ENCODE measurements around the gene VPS45.

VPS45 gene

DNA sequence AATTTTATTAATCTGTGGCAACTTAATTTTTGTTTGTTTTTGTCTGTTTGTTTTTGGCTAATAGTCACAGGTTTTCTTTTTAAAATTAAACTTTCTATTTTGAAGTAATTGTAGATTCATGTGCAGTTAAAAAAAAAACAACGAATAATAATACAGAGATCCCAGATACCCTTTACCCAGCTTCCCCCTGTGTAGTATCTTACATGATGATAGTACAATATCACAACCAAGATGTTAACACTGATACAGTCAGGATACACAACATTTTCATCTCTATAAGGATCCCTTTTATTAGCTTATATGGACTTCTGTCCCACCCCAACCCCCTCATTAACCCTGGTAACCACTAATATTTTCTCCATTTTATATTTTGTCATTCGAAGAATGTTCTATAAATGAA is 5.9 kb downstream of the VPS45 start:
- H3K9me3 ChIP-seq (ENCODE audit: insufficient read depth, low read depth, low read length): no peaks in the 10 kb centered on the region
- H3K4me3 ChIP-seq (ENCODE audit: low read length): no peak overlapping the region
- H3K4me1 ChIP-seq (ENCODE audit: insufficient read depth, low read length): peaks cover under 1% of the 10 kb centered on the region; the same call in 1 of the 2 replicates
- H3K27ac ChIP-seq (ENCODE audit: low read length): no peak overlapping the region
- H3K36me3 ChIP-seq (ENCODE audit: insufficient read depth, low read depth, low read length): peaks cover 56% of the 10 kb centered on the region
- H3K9ac ChIP-seq (ENCODE audit: low read depth, low read length): no peak overlapping the region
- H3K27me3 ChIP-seq (ENCODE audit: insufficient read depth, low read length): no peaks in the 10 kb centered on the region

DNA sequence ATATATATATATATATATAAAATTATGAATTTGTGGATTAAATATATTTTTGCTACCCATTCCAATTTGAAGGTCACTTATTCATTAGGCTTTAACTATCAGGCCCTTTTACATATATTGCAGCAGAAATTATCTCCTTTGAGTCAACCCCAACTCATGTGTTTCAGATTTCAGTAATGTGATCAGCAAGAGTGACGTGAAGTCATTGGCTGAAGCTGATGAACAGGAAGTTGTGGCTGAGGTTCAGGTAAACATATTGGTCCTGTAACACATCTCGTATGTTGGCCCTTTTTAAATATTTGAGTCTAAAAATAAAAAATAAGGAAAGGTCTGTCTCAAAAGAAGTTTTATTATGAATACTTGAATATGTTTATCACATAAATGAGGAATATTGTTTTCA is 8.5 kb downstream of the VPS45 start:
- no peak overlapping the region for H3K27ac ChIP-seq (ENCODE audit: low read length)
- no peak overlapping the region for H3K9ac ChIP-seq (ENCODE audit: low read depth, low read length)
- H3K36me3 ChIP-seq (ENCODE audit: insufficient read depth, low read depth, low read length): peaks cover 58% of the 10 kb centered on the region
- H3K4me3 ChIP-seq (ENCODE audit: low read length): no peak overlapping the region
- no peaks in the 10 kb centered on the region for H3K9me3 ChIP-seq (ENCODE audit: insufficient read depth, low read depth, low read length)
- H3K4me1 ChIP-seq (ENCODE audit: insufficient read depth, low read length): no peaks in the 10 kb centered on the region
- no peaks in the 10 kb centered on the region for H3K27me3 ChIP-seq (ENCODE audit: insufficient read depth, low read length)

DNA sequence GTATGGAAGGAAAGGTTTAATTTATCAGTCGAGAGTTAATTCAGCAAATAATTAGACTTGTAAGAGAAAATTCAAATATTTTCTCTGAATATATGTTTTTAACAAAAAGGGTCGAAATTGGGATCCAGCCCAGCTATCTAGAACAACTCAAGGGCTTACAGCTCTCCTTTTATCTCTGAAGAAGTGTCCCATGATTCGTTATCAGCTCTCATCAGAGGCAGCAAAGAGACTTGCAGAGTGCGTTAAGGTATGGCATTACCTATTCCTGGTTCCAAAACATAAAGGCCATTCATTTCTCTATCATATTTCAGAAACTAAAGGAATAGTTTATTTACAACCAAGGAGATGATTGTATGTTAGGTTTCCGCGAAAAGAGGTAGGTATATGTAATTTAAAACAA is 9.4 kb downstream of the VPS45 start:
- H3K27me3 ChIP-seq (ENCODE audit: insufficient read depth, low read length): no peaks in the 10 kb centered on the region
- no peak overlapping the region for H3K9ac ChIP-seq (ENCODE audit: low read depth, low read length)
- H3K27ac ChIP-seq (ENCODE audit: low read length): no peak overlapping the region
- peaks cover 65% of the 10 kb centered on the region for H3K36me3 ChIP-seq (ENCODE audit: insufficient read depth, low read depth, low read length)
- H3K4me1 ChIP-seq (ENCODE audit: insufficient read depth, low read length): no peaks in the 10 kb centered on the region
- H3K9me3 ChIP-seq (ENCODE audit: insufficient read depth, low read depth, low read length): no peaks in the 10 kb centered on the region
- H3K4me3 ChIP-seq (ENCODE audit: low read length): no peak overlapping the region

DNA sequence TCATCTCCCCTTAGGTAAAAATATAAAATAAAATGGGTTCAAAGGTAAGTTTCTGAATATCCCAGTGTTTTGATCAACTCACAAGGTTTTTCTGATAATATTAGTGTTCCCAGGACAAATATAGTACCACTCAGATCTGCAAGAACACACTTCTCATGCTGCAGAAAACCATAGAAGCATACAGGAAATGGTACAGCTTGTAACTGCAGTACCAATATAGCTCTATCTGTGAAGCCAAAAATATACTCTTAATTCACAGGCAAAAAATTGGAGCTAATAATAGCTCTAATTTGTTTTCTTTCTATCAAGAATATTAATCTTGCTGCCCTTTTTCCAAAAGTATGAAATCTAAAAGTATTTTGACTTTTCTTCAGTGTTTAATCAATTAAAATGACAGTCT is 13.2 kb downstream of the VPS45 start:
- Histone ChIP-seq H3K9me3 (ENCODE audit: insufficient read depth, low read depth, low read length) (no peaks in the 10 kb centered on the region), H3K27ac (ENCODE audit: low read length) (no peak overlapping the region), H3K4me3 (ENCODE audit: low read length) (no peak overlapping the region), H3K27me3 (ENCODE audit: insufficient read depth, low read length) (no peaks in the 10 kb centered on the region), H3K9ac (ENCODE audit: low read depth, low read length) (no peak overlapping the region), H3K36me3 (ENCODE audit: insufficient read depth, low read depth, low read length) (peaks cover 75% of the 10 kb centered on the region), H3K4me1 (ENCODE audit: insufficient read depth, low read length) (no peaks in the 10 kb centered on the region)

- Histone ChIP-seq H3K4me3 (ENCODE audit: low read length) (no peak overlapping the region), H3K36me3 (ENCODE audit: insufficient read depth, low read depth, low read length) (peaks cover 62% of the 10 kb centered on the region), H3K9ac (ENCODE audit: low read depth, low read length) (no peak overlapping the region), H3K27me3 (ENCODE audit: insufficient read depth, low read length) (no peaks in the 10 kb centered on the region), H3K4me1 (ENCODE audit: insufficient read depth, low read length) (no peaks in the 10 kb centered on the region), H3K27ac (ENCODE audit: low read length) (no peak overlapping the region), H3K9me3 (ENCODE audit: insufficient read depth, low read depth, low read length) (no peaks in the 10 kb centered on the region)
These were observed 14.9 kb downstream of the VPS45 start for GRCh38 chr1:150082494-150082893.

DNA sequence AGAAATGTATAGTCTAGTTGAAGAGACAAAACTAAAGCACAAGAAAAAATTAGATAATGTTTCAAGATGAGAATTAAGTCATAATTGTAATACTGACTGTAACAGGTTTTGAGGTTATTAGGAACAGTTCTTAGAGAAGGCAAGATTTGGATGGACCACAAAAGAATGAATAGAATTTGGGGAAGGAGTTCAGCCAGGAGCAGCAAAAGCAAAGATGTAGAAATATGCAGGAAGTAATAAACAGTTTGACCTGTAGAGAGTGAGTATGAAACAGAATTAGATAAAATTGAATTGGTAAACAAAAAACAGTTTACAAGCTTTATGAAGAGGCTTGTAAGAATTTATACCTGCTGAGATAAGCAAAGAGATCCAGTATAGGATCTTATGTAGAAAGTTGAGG is 16.3 kb downstream of the VPS45 start:
- H3K4me3 ChIP-seq (ENCODE audit: low read length): no peak overlapping the region
- peaks cover 59% of the 10 kb centered on the region for H3K36me3 ChIP-seq (ENCODE audit: insufficient read depth, low read depth, low read length)
- H3K9ac ChIP-seq (ENCODE audit: low read depth, low read length): no peak overlapping the region
- no peak overlapping the region for H3K27ac ChIP-seq (ENCODE audit: low read length)
- no peaks in the 10 kb centered on the region for H3K9me3 ChIP-seq (ENCODE audit: insufficient read depth, low read depth, low read length)
- no peaks in the 10 kb centered on the region for H3K4me1 ChIP-seq (ENCODE audit: insufficient read depth, low read length)
- H3K27me3 ChIP-seq (ENCODE audit: insufficient read depth, low read length): no peaks in the 10 kb centered on the region

DNA sequence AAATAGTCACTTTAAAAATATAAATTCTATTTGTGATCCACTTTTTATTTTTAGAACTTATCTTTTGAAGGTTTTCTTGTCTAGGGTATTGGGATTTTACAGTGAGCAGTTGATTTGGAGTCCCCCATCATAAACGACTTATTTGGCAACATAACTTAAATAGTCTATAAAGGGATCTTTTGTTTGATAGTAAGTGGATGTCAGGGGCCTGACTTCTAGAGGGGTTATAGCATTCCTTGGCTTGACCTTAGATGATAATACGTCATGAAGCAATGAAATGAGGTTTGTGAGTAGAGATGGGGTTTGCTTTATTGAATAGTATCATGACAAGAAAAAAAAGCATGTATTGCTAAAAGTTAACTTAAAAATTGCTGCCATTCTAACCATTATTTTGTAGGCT is 17.8 kb downstream of the VPS45 start:
- peaks cover 54% of the 10 kb centered on the region for H3K36me3 ChIP-seq (ENCODE audit: insufficient read depth, low read depth, low read length)
- H3K9me3 ChIP-seq (ENCODE audit: insufficient read depth, low read depth, low read length): no peaks in the 10 kb centered on the region
- H3K4me1 ChIP-seq (ENCODE audit: insufficient read depth, low read length): no peaks in the 10 kb centered on the region
- H3K4me3 ChIP-seq (ENCODE audit: low read length): no peak overlapping the region
- H3K27me3 ChIP-seq (ENCODE audit: insufficient read depth, low read length): no peaks in the 10 kb centered on the region
- H3K9ac ChIP-seq (ENCODE audit: low read depth, low read length): no peak overlapping the region
- no peak overlapping the region for H3K27ac ChIP-seq (ENCODE audit: low read length)

DNA sequence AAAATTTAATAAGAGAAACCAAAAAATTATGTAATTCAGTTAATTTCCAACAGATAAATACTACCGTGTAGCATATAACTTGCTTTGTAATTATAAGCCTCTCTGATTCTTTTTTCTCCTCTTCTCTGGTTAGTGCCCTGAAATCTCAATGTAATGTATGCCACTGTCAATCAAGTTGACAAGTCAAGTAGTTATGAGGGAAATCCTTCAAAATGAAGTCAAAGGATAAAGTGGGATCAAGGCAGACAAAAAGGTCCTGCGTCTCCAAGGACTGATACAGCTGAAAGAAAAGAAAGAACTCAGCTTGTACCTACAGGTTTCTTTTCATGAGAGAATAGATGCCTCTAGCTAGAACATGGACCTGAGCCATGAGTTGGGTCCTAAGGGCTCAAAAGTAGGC is 19.8 kb downstream of the VPS45 start:
- Histone ChIP-seq H3K4me1 (ENCODE audit: insufficient read depth, low read length) (no peaks in the 10 kb centered on the region), H3K36me3 (ENCODE audit: insufficient read depth, low read depth, low read length) (peaks cover 42% of the 10 kb centered on the region), H3K27me3 (ENCODE audit: insufficient read depth, low read length) (no peaks in the 10 kb centered on the region), H3K9me3 (ENCODE audit: insufficient read depth, low read depth, low read length) (no peaks in the 10 kb centered on the region), H3K4me3 (ENCODE audit: low read length) (no peak overlapping the region), H3K9ac (ENCODE audit: low read depth, low read length) (no peak overlapping the region), H3K27ac (ENCODE audit: low read length) (no peak overlapping the region)

DNA sequence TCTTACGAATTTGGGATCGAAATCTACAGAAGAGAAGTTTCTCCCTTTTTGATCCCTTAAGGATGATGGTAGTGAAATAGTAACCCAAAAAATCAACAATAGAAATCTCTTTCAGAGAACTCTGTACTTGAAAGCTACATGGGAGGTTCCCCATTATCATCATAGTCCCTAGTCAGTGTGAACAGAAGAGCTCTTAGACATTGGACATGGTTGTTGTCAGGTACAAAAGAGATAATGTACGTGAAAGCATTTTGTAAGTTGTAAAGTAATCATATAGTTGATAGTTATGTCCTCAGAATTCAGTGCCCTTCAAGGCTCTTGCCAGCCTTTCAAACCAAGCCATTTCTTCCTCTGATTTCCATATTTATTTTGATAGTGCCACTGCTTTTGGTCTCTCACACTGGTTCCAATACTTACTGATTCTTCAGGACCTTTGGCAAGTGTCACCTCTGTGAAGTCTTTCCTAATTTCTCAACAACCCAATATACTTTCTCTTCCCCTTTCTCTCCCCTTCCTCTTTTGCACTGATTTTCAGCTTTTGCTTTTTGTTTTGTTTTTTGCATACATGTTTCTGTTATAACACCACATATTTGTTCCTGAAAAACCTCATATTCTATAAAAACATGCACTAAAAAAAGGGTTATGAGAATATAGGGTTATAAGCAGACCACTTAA is 22.4 kb downstream of the VPS45 start:
- Histone ChIP-seq H3K27me3 (ENCODE audit: insufficient read depth, low read length) (no peaks in the 10 kb centered on the region), H3K4me1 (ENCODE audit: insufficient read depth, low read length) (no peaks in the 10 kb centered on the region), H3K9me3 (ENCODE audit: insufficient read depth, low read depth, low read length) (no peaks in the 10 kb centered on the region), H3K27ac (ENCODE audit: low read length) (no peak overlapping the region), H3K9ac (ENCODE audit: low read depth, low read length) (no peak overlapping the region), H3K4me3 (ENCODE audit: low read length) (no peak overlapping the region), H3K36me3 (ENCODE audit: insufficient read depth, low read depth, low read length) (peaks cover 39% of the 10 kb centered on the region)

DNA sequence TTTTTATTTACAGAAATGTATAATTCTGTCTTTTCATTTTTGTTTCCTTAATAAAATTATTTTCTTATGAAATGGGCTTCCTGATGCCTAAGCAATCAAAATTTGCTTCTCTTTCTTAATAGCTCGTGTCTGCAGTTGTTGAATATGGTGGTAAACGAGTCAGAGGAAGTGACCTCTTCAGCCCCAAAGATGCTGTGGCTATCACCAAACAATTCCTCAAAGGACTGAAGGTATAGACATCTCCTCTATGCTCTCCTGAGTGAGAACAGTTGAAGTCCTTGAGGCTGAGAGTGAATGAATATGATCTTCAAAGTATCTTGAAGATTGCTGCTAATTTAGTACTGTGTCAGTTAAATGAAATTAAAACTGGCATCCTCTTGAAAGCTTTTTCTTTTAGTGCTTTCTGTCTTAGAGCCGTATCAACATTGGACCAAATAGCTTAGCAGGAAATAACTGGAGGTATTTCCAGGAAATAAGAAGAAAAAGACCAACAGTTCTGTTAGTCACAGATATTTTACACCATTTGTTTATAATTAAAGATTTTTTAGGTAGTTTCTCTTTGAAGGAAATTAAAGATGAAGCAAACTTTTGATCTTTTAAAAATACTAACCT is 24.7 kb downstream of the VPS45 start:
- no peaks in the 10 kb centered on the region for H3K9me3 ChIP-seq (ENCODE audit: insufficient read depth, low read depth, low read length)
- no peaks in the 10 kb centered on the region for H3K4me1 ChIP-seq (ENCODE audit: insufficient read depth, low read length)
- no peak overlapping the region for H3K27ac ChIP-seq (ENCODE audit: low read length)
- peaks cover 40% of the 10 kb centered on the region for H3K36me3 ChIP-seq (ENCODE audit: insufficient read depth, low read depth, low read length)
- no peak overlapping the region for H3K9ac ChIP-seq (ENCODE audit: low read depth, low read length)
- no peaks in the 10 kb centered on the region for H3K27me3 ChIP-seq (ENCODE audit: insufficient read depth, low read length)
- H3K4me3 ChIP-seq (ENCODE audit: low read length): no peak overlapping the region

GRCh38 chr1:150093805-150094204 is 26.2 kb downstream of the VPS45 start:
- Histone ChIP-seq H3K27ac (ENCODE audit: low read length) (no peak overlapping the region), H3K36me3 (ENCODE audit: insufficient read depth, low read depth, low read length) (peaks cover 40% of the 10 kb centered on the region), H3K4me3 (ENCODE audit: low read length) (no peak overlapping the region), H3K27me3 (ENCODE audit: insufficient read depth, low read length) (no peaks in the 10 kb centered on the region), H3K9ac (ENCODE audit: low read depth, low read length) (no peak overlapping the region), H3K4me1 (ENCODE audit: insufficient read depth, low read length) (no peaks in the 10 kb centered on the region), H3K9me3 (ENCODE audit: insufficient read depth, low read depth, low read length) (no peaks in the 10 kb centered on the region)

DNA sequence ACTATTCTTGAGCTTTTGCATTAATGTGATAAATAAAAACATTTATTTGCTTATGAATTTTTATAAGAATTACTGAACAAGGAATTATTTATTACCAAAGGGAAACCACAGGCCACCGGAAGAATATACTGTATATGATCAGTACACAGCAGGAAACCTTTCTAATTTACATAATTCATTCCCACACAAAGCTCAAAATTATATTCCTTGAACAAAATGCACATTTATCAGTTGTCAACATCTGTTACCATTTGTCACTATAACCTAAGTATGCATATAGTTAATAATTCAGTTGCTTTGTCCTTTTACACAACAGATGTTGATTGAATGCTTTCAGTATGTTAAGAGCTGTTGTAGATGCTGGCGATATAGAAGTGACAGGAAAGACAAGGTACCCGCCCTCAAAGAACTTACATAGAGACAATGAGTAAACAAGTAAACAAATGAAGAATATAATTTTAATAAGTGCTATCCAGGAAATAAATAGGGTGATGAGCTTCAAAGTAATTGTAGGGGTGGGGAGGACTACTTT is 27.2 kb downstream of the VPS45 start:
- Histone ChIP-seq H3K27me3 (ENCODE audit: insufficient read depth, low read length) (no peaks in the 10 kb centered on the region), H3K4me3 (ENCODE audit: low read length) (no peak overlapping the region), H3K9ac (ENCODE audit: low read depth, low read length) (no peak overlapping the region), H3K9me3 (ENCODE audit: insufficient read depth, low read depth, low read length) (no peaks in the 10 kb centered on the region), H3K36me3 (ENCODE audit: insufficient read depth, low read depth, low read length) (peaks cover 44% of the 10 kb centered on the region), H3K27ac (ENCODE audit: low read length) (no peak overlapping the region), H3K4me1 (ENCODE audit: insufficient read depth, low read length) (no peaks in the 10 kb centered on the region)

Measured in iPS-20b (cell line).